Activated B cell treated with CpG ODN at 0.5 μM for 24 hours (primary cell): Measurements from ENCODE around the gene PAF1. TPM values are rescaled to one million over a fixed set of nuclear protein-coding genes. Genes with fewer than 3 reads are reported as not detected.

Experiments
- ATAC-seq: fragments of 200-7000 bp; cut with Tn5 transposase; one replicate; pipeline ENCODE4 v1.10.0; 2021; ENCODE audit warnings: low read depth, mild to moderate bottlenecking, moderate library complexity
- CTCF ChIA-PET: fragments of 350-600 bp; sonication (Branson Sonifier 250); formaldehyde crosslinking; loops from one replicate; lab custom pipeline; 2021; ENCODE audit warnings: antibody characterized with exemption; lab: Charles Lee
- POLR2A ChIA-PET: fragments of 350-600 bp; sonication (Branson Sonifier 250); formaldehyde crosslinking; loops from one replicate; lab custom pipeline; 2021; ENCODE audit warnings: antibody characterized with exemption; lab: Charles Lee
- DNase-seq: peaks from one replicate; pipeline ENCODE4 v3.0.0; 2022
- H3K27ac Mint-ChIP-seq: one replicate; pipeline ENCODE4 v1.8.0; 2020; ENCODE audit warnings: mixed read lengths
- H3K27me3 Mint-ChIP-seq: one replicate; pipeline ENCODE4 v1.8.0; 2021; ENCODE audit warnings: mixed read lengths
- H3K36me3 Mint-ChIP-seq: one replicate; pipeline ENCODE4 v1.8.0; 2021; ENCODE audit warnings: low read depth, mixed read lengths
- H3K4me1 Mint-ChIP-seq: one replicate; pipeline ENCODE4 v1.8.0; 2021; ENCODE audit warnings: mixed read lengths
- H3K4me3 Mint-ChIP-seq: one replicate; pipeline ENCODE4 v1.8.0; 2020; ENCODE audit warnings: mild to moderate bottlenecking, mixed read lengths
- H3K9me3 Mint-ChIP-seq: one replicate; pipeline ENCODE4 v1.8.0; 2020; ENCODE audit warnings: mixed read lengths
- CTCF ChIP-seq: fragments of 200-600 bp; IDR thresholded peaks from one replicate; pipeline ENCODE4 v1.8.0; 2022; ENCODE audit warnings: antibody characterized with exemption, mild to moderate bottlenecking
- intact Hi-C: fragments of 100-400 bp; cut with micrococcal nuclease; formaldehyde crosslinking; loops from one replicate; pipeline ENCODE4 v1.15.1; 2024
- total RNA-seq: library from RNA; stranded (reverse); gene quantifications from 2 replicates; pipeline ENCODE4 v1.2.3, GENCODE V29; 2022

Gene PAF1
- total RNA-seq, 1 donor from 2014 or later: 52.4 TPM

- Mint-ChIP-seq H3K27me3 (no peaks in the 10 kb centered on the region), H3K4me3 (no peak overlapping the region), H3K27ac (no peak overlapping the region), H3K36me3 (peaks cover 48% of the 10 kb centered on the region), H3K9me3 (no peaks in the 10 kb centered on the region), H3K4me1 (no peaks in the 10 kb centered on the region)
- no peak for TF ChIP-seq CTCF
- intact Hi-C loops: no loop called here
- ATAC-seq (no peak), DNase-seq (no peak)
- POLR2A ChIA-PET: interaction anchor here (1.2 to 15.0 kb wide), 2 partner anchors 8 to 16 kb away, joined by 3 to 285 read pairs; partner anchors contain the start of gene RPS16
- CTCF ChIA-PET: no interaction called here
These were observed 32.6 kb upstream of the PAF1 start for GRCh38 chr19:39423258-39424086.

DNA sequence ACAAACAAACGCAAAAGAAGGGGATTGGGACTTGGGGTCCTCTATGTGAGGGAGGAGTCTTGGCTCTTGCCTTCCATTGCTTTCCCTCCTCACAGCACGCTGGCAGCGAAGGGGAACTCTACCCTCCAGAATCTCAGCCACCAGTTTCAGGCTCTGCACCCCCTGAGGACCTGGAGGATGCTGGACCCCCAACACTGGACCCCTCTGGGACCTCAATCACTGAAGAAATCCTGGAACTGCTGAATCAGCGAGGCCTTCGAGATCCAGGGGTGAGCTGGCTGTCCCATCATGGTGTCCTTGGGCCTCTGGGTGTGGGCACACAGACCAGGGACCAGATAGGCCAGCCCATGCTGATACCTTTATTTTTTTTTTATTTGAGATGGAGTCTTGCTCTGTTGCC lies 31.1 kb upstream of the PAF1 start:
- ChIA-PET CTCF (no interaction called here), POLR2A (interaction anchor here (0.6 to 15.0 kb wide), 5 partner anchors 8 to 167 kb away, joined by 3 to 285 read pairs (median 4); partner anchors contain the start of gene RPS16)
- Mint-ChIP-seq H3K4me1 (peaks cover 3% of the 10 kb centered on the region), H3K9me3 (no peaks in the 10 kb centered on the region), H3K36me3 (peaks cover 60% of the 10 kb centered on the region), H3K27ac (no peak overlapping the region), H3K27me3 (no peaks in the 10 kb centered on the region), H3K4me3 (no peak overlapping the region)
- intact Hi-C loops: no loop called here
- no peak for DNase-seq
- ATAC-seq: no peak
- no peak for TF ChIP-seq CTCF

GRCh38 chr19:39420769-39421168 lies 29.9 kb upstream of the PAF1 start:
- POLR2A ChIA-PET: interaction anchor here (0.7 to 15.0 kb wide), 4 partner anchors 9 to 19 kb away, joined by 4 to 285 read pairs (median 4); partner anchors contain the start of genes RPS16 and ZFP36
- no peak overlapping the region for H3K4me3 Mint-ChIP-seq
- ATAC-seq: no peak
- H3K36me3 Mint-ChIP-seq: peaks cover 62% of the 10 kb centered on the region
- no peaks in the 10 kb centered on the region for H3K9me3 Mint-ChIP-seq
- peaks cover 10% of the 10 kb centered on the region for H3K4me1 Mint-ChIP-seq
- DNase-seq: no peak
- H3K27me3 Mint-ChIP-seq: no peaks in the 10 kb centered on the region
- intact Hi-C loops: no loop called here
- CTCF ChIA-PET: interaction anchor here (0.5 kb wide), 1 partner anchor 77 kb away, joined by 3 read pairs; no protein-coding TSS in a partner anchor
- no peak for TF ChIP-seq CTCF
- H3K27ac Mint-ChIP-seq: no peak overlapping the region

DNA sequence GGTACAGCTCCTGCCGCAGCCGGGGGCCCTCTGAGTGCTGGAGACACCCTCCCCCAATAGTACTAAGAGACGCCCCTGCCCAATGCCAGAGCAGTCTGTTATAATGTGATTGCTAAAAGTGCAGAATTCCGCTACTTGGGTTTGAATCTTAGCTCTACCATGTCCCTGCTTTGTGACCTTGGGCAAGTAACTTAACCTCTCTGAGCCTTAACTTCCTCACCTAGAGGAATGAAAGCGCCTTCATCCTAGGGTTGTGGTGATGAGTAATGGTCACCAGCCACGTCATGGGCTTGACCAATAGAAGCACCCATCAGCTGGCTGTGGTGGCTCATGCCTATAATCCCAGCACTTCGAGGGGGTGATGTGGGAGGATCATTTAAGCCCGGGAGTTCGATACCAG lies 28.1 kb upstream of the PAF1 start:
- H3K27me3 Mint-ChIP-seq: no peaks in the 10 kb centered on the region
- ChIA-PET POLR2A (interaction anchor here (15.0 kb wide), 1 partner anchor 12 kb away, joined by 285 read pairs; the partner anchor contains the start of gene RPS16), CTCF (no interaction called here)
- DNase-seq (no peak), ATAC-seq (no peak)
- peak overlapping the region; percentile 24 for H3K27ac Mint-ChIP-seq
- peaks cover 24% of the 10 kb centered on the region for H3K4me1 Mint-ChIP-seq
- H3K9me3 Mint-ChIP-seq: no peaks in the 10 kb centered on the region
- TF ChIP-seq CTCF: no peak
- peaks cover 66% of the 10 kb centered on the region for H3K36me3 Mint-ChIP-seq
- intact Hi-C loops: no loop called here
- H3K4me3 Mint-ChIP-seq: no peak overlapping the region

DNA sequence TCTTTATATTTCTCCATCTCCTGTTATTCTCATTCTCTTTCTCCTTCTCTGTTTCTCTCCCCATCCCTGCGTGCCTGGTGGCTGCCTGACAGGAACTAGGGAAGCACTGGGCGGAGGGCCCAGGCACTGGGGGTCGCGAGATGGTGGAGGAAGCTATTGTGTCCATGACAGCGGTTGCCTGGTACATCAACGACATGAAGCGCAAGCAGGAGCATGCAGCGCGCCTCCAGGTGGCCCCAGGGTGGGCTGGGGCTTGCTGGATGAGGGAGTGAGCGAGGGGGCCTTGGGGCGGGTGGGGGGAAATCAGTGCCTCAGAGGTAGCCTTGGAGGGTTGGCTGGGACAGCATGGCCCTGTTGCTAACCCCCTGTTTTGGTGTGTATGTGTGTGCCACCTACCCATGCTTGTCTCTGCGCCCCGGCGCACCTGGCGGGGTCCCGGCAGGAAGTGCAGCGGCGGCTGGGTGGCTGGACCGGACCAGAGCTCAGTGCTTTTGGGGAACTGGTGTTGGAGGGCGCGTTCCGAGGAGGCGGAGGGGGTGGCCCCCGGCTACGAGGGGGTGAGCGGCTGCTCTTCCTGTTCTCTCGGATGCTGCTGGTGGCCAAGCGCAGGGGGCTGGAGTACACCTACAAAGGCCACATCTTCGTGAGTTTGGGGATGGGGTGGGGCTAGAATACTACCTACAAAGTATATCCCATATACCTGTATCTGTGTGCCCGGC lies 26.7 kb upstream of the PAF1 start:
- H3K4me1 Mint-ChIP-seq: peaks cover 29% of the 10 kb centered on the region
- intact Hi-C loops: no loop called here
- no peak for TF ChIP-seq CTCF
- H3K36me3 Mint-ChIP-seq: peaks cover 61% of the 10 kb centered on the region
- H3K9me3 Mint-ChIP-seq: no peaks in the 10 kb centered on the region
- DNase-seq (no peak), ATAC-seq (no peak)
- ChIA-PET POLR2A (interaction anchor here (0.6 to 15.0 kb wide), 3 partner anchors 14 to 276 kb away, joined by 3 to 285 read pairs (median 4); partner anchors contain the start of gene RPS16), CTCF (interaction anchor here (1.3 kb wide), 1 partner anchor 23 kb away, joined by 3 read pairs; no protein-coding TSS in a partner anchor)
- peak overlapping the region; percentile 3 for H3K4me3 Mint-ChIP-seq
- H3K27ac Mint-ChIP-seq: no peak overlapping the region
- H3K27me3 Mint-ChIP-seq: no peaks in the 10 kb centered on the region
